Endothelial cell of umbilical vein (primary cell): Measurements from ENCODE around the gene SLCO2A1. TPM values are rescaled to one million over a fixed set of nuclear protein-coding genes. Genes with fewer than 3 reads are reported as not detected.

ENCODE experiments used
- BruUV-seq: library from RNA; stranded (reverse); fragments of 400-500 nt; replicated peaks from 2 replicates; lab custom pipeline; 2021; lab: Mats Ljungman, UMichigan
- CTCF ChIA-PET: fragments of 300-600, 350-600 bp; sonication (Branson Sonifier 250); formaldehyde crosslinking; loops from one replicate; lab custom pipeline; 2021; ENCODE audit warnings: antibody characterized with exemption, inconsistent platforms; lab: Charles Lee
- POLR2A ChIA-PET: fragments of 300-600, 350-600 bp; sonication (Branson Sonifier 250); formaldehyde crosslinking; loops from one replicate; lab custom pipeline; 2021; ENCODE audit warnings: antibody characterized with exemption, inconsistent platforms; lab: Charles Lee
- DNase-seq: peaks from one replicate; pipeline ENCODE4 v3.0.0-alpha.2; 2011; ENCODE audit warnings: low read depth, low spot score
- FAIRE-seq: peaks from 2 replicates; lab custom pipeline; 2011; peaks lifted over from hg19 to GRCh38; lab: Jason Lieb, UNC
- H2AFZ ChIP-seq: 2 replicates; pipeline ENCODE4 v1.6.0; 2012; ENCODE audit warnings: low read depth, low read length, control low read depth, inconsistent platforms
- H3K27ac ChIP-seq: 2 replicates; pipeline ENCODE4 v1.5.1; 2011; ENCODE audit warnings: low read depth, mild to moderate bottlenecking, control low read depth, low read length, moderate library complexity; ENCODE audit not compliant: insufficient read depth
- H3K27me3 ChIP-seq, 2 experiments: 2 replicates each; pipeline versions ENCODE4 v1.6.0 to v1.6.1; 2011; ENCODE audit warnings: low read length in 2 of 2, mixed read lengths in 1 of 2; ENCODE audit not compliant: control insufficient read depth in 2 of 2, insufficient read depth in 2 of 2
- H3K36me3 ChIP-seq, 2 experiments: 2 replicates in 1 of 2; 3 replicates in 1 of 2; pipeline ENCODE4 v1.5.1; 2011; ENCODE audit warnings: low read length in 2 of 2, mild to moderate bottlenecking in 1 of 2, moderate library complexity in 1 of 2; ENCODE audit not compliant: control insufficient read depth in 2 of 2, insufficient read depth in 2 of 2; ENCODE audit errors: extremely low read depth in 1 of 2
- H3K4me1 ChIP-seq: 3 replicates; pipeline ENCODE4 v1.5.1; 2011; ENCODE audit warnings: mild to moderate bottlenecking, low read length; ENCODE audit not compliant: control insufficient read depth, insufficient read depth; ENCODE audit errors: extremely low read depth
- H3K4me2 ChIP-seq: 2 replicates; pipeline ENCODE4 v1.6.1; 2011; ENCODE audit warnings: low read length, control low read depth, mixed read lengths; ENCODE audit not compliant: insufficient read depth
- H3K4me3 ChIP-seq, 3 experiments: fragments of 200-600 bp in 1 of 3; sonication (generic), shearing (Covaris generic) in 1 of 3; replicated peaks in 1 of 3; 2 replicates each; pipeline ENCODE4 v1.5.1; 2011 to 2016; ENCODE audit warnings: control low read depth in 3 of 3, low read length in 3 of 3, mild to moderate bottlenecking in 2 of 3, inconsistent platforms in 1 of 3, low read depth in 1 of 3, moderate library complexity in 1 of 3; ENCODE audit not compliant: insufficient read depth in 1 of 3
- H3K79me2 ChIP-seq: 2 replicates; pipeline ENCODE4 v1.6.0; 2012; ENCODE audit warnings: low read length, inconsistent platforms; ENCODE audit not compliant: control insufficient read depth, insufficient read depth
- H3K9ac ChIP-seq: replicated peaks from 2 replicates; pipeline ENCODE3; 2011; ENCODE audit warnings: low read length, control low read depth; ENCODE audit not compliant: insufficient read depth; ENCODE audit errors: extremely low read depth
- H3K9me1 ChIP-seq: replicated peaks from 3 replicates; pipeline ENCODE4 v1.6.0; 2011; ENCODE audit warnings: mild to moderate bottlenecking, low read length; ENCODE audit not compliant: control insufficient read depth, insufficient read depth; ENCODE audit errors: extremely low read depth
- H3K9me3 ChIP-seq: replicated peaks from 2 replicates; pipeline ENCODE4 v1.5.1; 2012; ENCODE audit warnings: low read length, inconsistent platforms; ENCODE audit not compliant: control insufficient read depth, insufficient read depth
- H4K20me1 ChIP-seq: replicated peaks from 2 replicates; pipeline ENCODE3; 2011; ENCODE audit warnings: mild to moderate bottlenecking, low read length; ENCODE audit not compliant: control insufficient read depth, insufficient read depth; ENCODE audit errors: extremely low read depth
- FOS ChIP-seq: IDR thresholded peaks from 2 replicates; pipeline ENCODE4 v1.6.1; 2011; ENCODE audit warnings: mild to moderate bottlenecking, low read length, moderate library complexity, borderline replicate concordance; ENCODE audit not compliant: insufficient read depth
- JUN ChIP-seq: IDR thresholded peaks from 2 replicates; pipeline ENCODE4 v1.6.1; 2011; ENCODE audit warnings: borderline replicate concordance, low read depth; ENCODE audit not compliant: insufficient read length, insufficient read depth
- POLR2AphosphoS5 ChIP-seq: IDR thresholded peaks from 2 replicates; pipeline ENCODE4 v1.6.1; 2012; ENCODE audit warnings: low read depth, mild to moderate bottlenecking, control low read depth, low read length, moderate library complexity; ENCODE audit not compliant: insufficient read depth
- dilution Hi-C: fragments of 300-500 bp; cut with MboI; formaldehyde crosslinking; loops from one replicate; pipeline ENCODE4 v1.15.0; 2019; ENCODE audit warnings: low sequenced_read_pairs; ENCODE audit not compliant: extremely low pct_ligation_motif_present
- intact Hi-C: fragments of 100-400 bp; cut with micrococcal nuclease; formaldehyde crosslinking; loops from one replicate; pipeline ENCODE4 v1.10.0; 2022
- polyA plus RNA-seq, 4 experiments: library from polyadenylated mRNA; depleted of rRNA in 3 of 4; stranded (reverse) in 3 of 4; unstranded in 1 of 4; fragments of >200 nt; gene quantifications; 2 replicates each; pipeline versions ENCODE4 v1.2.1 to v1.2.3, GENCODE V29; 2011 to 2012; ENCODE audit warnings: missing spikeins in 1 of 4
- total RNA-seq: library from RNA; stranded (reverse); gene quantifications from 2 replicates; pipeline ENCODE4 v1.2.3, GENCODE V29; 2021
- TF ChIP-seq, protein P1 (sequence below), 2 donors: IDR thresholded peaks; 1 replicate in 1 of 2; 2 replicates in 1 of 2; pipeline ENCODE4 v1.5.1; 2011; ENCODE audit warnings: low read length in 2 of 2, mild to moderate bottlenecking in 2 of 2, moderate library complexity in 2 of 2, control low read depth in 1 of 2, inconsistent platforms in 1 of 2, low read depth in 1 of 2; ENCODE audit not compliant: insufficient read depth in 1 of 2; ENCODE audit errors: extremely low read depth in 1 of 2

Gene SLCO2A1
- total and polyA plus RNA-seq, 2 donors (not counting 3 experiments of a cell fraction or from before 2014, with no cell fraction given) = 1.4 to 11.9 TPM

DNA sequence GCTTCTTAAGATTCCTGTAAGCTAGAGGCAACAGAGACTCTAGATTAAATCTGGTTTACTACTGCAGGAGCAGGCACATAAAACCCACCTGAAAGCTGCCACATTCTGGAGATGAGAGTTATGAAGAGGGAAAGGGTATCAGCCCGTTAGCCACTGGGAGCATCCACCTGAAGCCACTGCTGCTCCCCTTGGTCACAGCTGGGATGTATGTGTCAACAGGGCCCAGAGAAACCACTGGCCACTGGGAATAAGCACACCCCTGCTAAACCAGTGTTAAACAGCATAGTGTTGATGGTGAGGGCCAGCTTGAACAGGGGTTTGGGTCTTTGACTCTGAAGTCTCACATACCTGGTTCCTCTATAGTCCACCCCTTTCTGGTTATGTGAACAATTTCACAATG lies 10.9 kb downstream of the SLCO2A1 start:
- H3K9me3 ChIP-seq = no peaks in the 10 kb centered on the region
- ChIA-PET CTCF (interaction anchor here (1.2 to 1.3 kb wide), 2 partner anchors 57 to 87 kb away, joined by 3 read pairs; no protein-coding TSS in a partner anchor), POLR2A (no interaction called here)
- no peak overlapping the region for H3K4me2 ChIP-seq
- DNase-seq = no peak
- no TSS peak for BruUV-seq
- H3K27me3 ChIP-seq = no peaks in the 10 kb centered on the region
- TF ChIP-seq POLR2AphosphoS5 (no peak), FOS (no peak), JUN (no peak)
- H3K36me3 ChIP-seq = no peaks in the 10 kb centered on the region
- H3K9me1 ChIP-seq = no peaks in the 10 kb centered on the region
- H3K4me1 ChIP-seq = peaks cover 9% of the 10 kb centered on the region
- no peak overlapping the region for H3K27ac ChIP-seq
- H3K79me2 ChIP-seq = no peaks in the 10 kb centered on the region
- intact Hi-C loops = no loop called here
- FAIRE-seq = no peak
- H2AFZ ChIP-seq = no peak overlapping the region
- H3K4me3 ChIP-seq = no peak overlapping the region
- no peaks in the 10 kb centered on the region for H4K20me1 ChIP-seq
- H3K9ac ChIP-seq = no peak overlapping the region
- dilution Hi-C loops = no loop called here

GRCh38 chr3:134018406-134018805 lies 11.3 kb downstream of the SLCO2A1 start:
- dilution Hi-C loops (no loop called here), intact Hi-C loops (no loop called here)
- H3K79me2 ChIP-seq = no peaks in the 10 kb centered on the region
- no TSS peak for BruUV-seq
- POLR2A ChIA-PET = no interaction called here
- no peak overlapping the region for H3K9ac ChIP-seq
- FAIRE-seq (peak; percentile 71), DNase-seq (no peak)
- H3K27me3 ChIP-seq = no peaks in the 10 kb centered on the region
- H3K4me2 ChIP-seq = no peak overlapping the region
- no peak overlapping the region for H3K4me3 ChIP-seq
- H3K36me3 ChIP-seq = no peaks in the 10 kb centered on the region
- no peaks in the 10 kb centered on the region for H4K20me1 ChIP-seq
- peaks cover 9% of the 10 kb centered on the region for H3K4me1 ChIP-seq
- TF ChIP-seq, protein P1, sequence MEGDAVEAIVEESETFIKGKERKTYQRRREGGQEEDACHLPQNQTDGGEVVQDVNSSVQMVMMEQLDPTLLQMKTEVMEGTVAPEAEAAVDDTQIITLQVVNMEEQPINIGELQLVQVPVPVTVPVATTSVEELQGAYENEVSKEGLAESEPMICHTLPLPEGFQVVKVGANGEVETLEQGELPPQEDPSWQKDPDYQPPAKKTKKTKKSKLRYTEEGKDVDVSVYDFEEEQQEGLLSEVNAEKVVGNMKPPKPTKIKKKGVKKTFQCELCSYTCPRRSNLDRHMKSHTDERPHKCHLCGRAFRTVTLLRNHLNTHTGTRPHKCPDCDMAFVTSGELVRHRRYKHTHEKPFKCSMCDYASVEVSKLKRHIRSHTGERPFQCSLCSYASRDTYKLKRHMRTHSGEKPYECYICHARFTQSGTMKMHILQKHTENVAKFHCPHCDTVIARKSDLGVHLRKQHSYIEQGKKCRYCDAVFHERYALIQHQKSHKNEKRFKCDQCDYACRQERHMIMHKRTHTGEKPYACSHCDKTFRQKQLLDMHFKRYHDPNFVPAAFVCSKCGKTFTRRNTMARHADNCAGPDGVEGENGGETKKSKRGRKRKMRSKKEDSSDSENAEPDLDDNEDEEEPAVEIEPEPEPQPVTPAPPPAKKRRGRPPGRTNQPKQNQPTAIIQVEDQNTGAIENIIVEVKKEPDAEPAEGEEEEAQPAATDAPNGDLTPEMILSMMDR (IDR thresholded peaks at IDR 0.05; ENCODE audit: extremely low read depth in 1 of 2, insufficient read depth in 1 of 2, low read depth in 1 of 2, low read length in 2 of 2) = no peak
- no peak overlapping the region for H3K27ac ChIP-seq
- no peaks in the 10 kb centered on the region for H3K9me1 ChIP-seq
- peak overlapping the region; percentile 20 for H2AFZ ChIP-seq
- CTCF ChIA-PET = interaction anchor here (1.1 to 1.3 kb wide), 3 partner anchors 58 to 193 kb away, joined by 3 read pairs; no protein-coding TSS in a partner anchor
- H3K9me3 ChIP-seq = no peaks in the 10 kb centered on the region
